ENCODE measurements around the gene WWOX.

GRCh38 chr16:78696797-78697196, 597.3 kb downstream of the WWOX start:
- TF ChIP-seq CTCF (IDR thresholded peaks at IDR 0.05; ENCODE audit: insufficient read depth, low read depth, low read length): no peak
- TF ChIP-seq EZH2 (IDR thresholded peaks at IDR 0.05; ENCODE audit: insufficient read depth, low read length): no peak
